ENCODE measurements around the gene CEBPA.

CEBPA gene

GRCh38 chr19:33278403-33279269, 23.7 kb downstream of the CEBPA start:
- no peak for DNase-seq (ENCODE audit: extremely low spot score)
- ChIA-PET POLR2A (interaction anchor here (1.2 kb wide), 3 partner anchors 21 to 26 kb away, joined by 3 read pairs; partner anchors contain the start of gene CEBPA), CTCF (no interaction called here)
- no peak for TF ChIP-seq SP1 (IDR thresholded peaks at IDR 0.05)
- TF ChIP-seq FOXK2 (IDR thresholded peaks at IDR 0.05), result no peak
- no peak for TF ChIP-seq L3MBTL2 (conservative IDR thresholded peaks at IDR 0.05)
- no peak for TF ChIP-seq ARNT (IDR thresholded peaks at IDR 0.05)

GRCh38 chr19:33278023-33278402, 24.3 kb downstream of the CEBPA start:
- DNase-seq (ENCODE audit: extremely low spot score), result no peak
- ChIA-PET CTCF (no interaction called here), POLR2A (interaction anchor here (1.2 kb wide), 2 partner anchors 22 to 25 kb away, joined by 3 read pairs; partner anchors contain the start of gene CEBPA)
- TF ChIP-seq LEF1 (IDR thresholded peaks at IDR 0.05; ENCODE audit: borderline replicate concordance), result no peak
- no peak for TF ChIP-seq FOXA1 (IDR thresholded peaks at IDR 0.05)
- no peak for TF ChIP-seq ARNT (IDR thresholded peaks at IDR 0.05)
- TF ChIP-seq CTBP1 (IDR thresholded peaks at IDR 0.05; ENCODE audit: borderline replicate concordance), result no peak
- TF ChIP-seq BHLHE40 (IDR thresholded peaks at IDR 0.05; ENCODE audit: borderline replicate concordance), result no peak

GRCh38 chr19:33277434-33277833, 24.9 kb downstream of the CEBPA start:
- ChIA-PET CTCF (no interaction called here), POLR2A (interaction anchor here (0.5 to 1.2 kb wide), 3 partner anchors 22 to 689 kb away, joined by 3 read pairs; partner anchors contain the start of gene CEBPA)
- TF ChIP-seq LEF1 (IDR thresholded peaks at IDR 0.05; ENCODE audit: borderline replicate concordance) (no peak), HDGF (IDR thresholded peaks at IDR 0.05; ENCODE audit: borderline replicate concordance) (no peak), ARNT (IDR thresholded peaks at IDR 0.05) (no peak)
- DNase-seq (ENCODE audit: extremely low spot score), result no peak

- no peak for DNase-seq (ENCODE audit: extremely low spot score)
- ChIA-PET POLR2A (no interaction called here), CTCF (no interaction called here)
- TF ChIP-seq ZNF384 (IDR thresholded peaks at IDR 0.05) (no peak), BHLHE40 (IDR thresholded peaks at IDR 0.05; ENCODE audit: borderline replicate concordance) (no peak), L3MBTL2 (conservative IDR thresholded peaks at IDR 0.05) (no peak), FOXA1 (IDR thresholded peaks at IDR 0.05) (no peak), NFRKB (IDR thresholded peaks at IDR 0.05) (no peak), ELF4 (IDR thresholded peaks at IDR 0.05) (no peak), SUZ12 (IDR thresholded peaks at IDR 0.05) (no peak), CTBP1 (IDR thresholded peaks at IDR 0.05; ENCODE audit: borderline replicate concordance) (no peak), ARNT (IDR thresholded peaks at IDR 0.05) (no peak), FOXM1 (IDR thresholded peaks at IDR 0.05; ENCODE audit: borderline replicate concordance) (no peak), TARDBP (IDR thresholded peaks at IDR 0.05) (no peak), LEF1 (IDR thresholded peaks at IDR 0.05; ENCODE audit: borderline replicate concordance) (no peak), HDGF (IDR thresholded peaks at IDR 0.05; ENCODE audit: borderline replicate concordance) (no peak), PKNOX1 (IDR thresholded peaks at IDR 0.05) (no peak), SP1 (IDR thresholded peaks at IDR 0.05) (no peak)
These were observed 26.3 kb downstream of the CEBPA start for GRCh38 chr19:33275933-33276619.

GRCh38 chr19:33275559-33275932, 26.8 kb downstream of the CEBPA start:
- no peak for DNase-seq (ENCODE audit: extremely low spot score)
- POLR2A ChIA-PET, result no interaction called here
- TF ChIP-seq BHLHE40 (IDR thresholded peaks at IDR 0.05; ENCODE audit: borderline replicate concordance) (no peak), LEF1 (IDR thresholded peaks at IDR 0.05; ENCODE audit: borderline replicate concordance) (no peak), ARNT (IDR thresholded peaks at IDR 0.05) (no peak), HDGF (IDR thresholded peaks at IDR 0.05; ENCODE audit: borderline replicate concordance) (no peak), ELF4 (IDR thresholded peaks at IDR 0.05) (no peak), NFRKB (IDR thresholded peaks at IDR 0.05) (no peak), PKNOX1 (IDR thresholded peaks at IDR 0.05) (no peak), FOXK2 (IDR thresholded peaks at IDR 0.05) (no peak), SUZ12 (IDR thresholded peaks at IDR 0.05) (no peak)
- CTCF ChIA-PET, result no interaction called here

GRCh38 chr19:33274663-33275558, 27.4 kb downstream of the CEBPA start:
- DNase-seq (ENCODE audit: extremely low spot score), result no peak
- CTCF ChIA-PET, result no interaction called here
- POLR2A ChIA-PET, result interaction anchor here (1.2 kb wide), 1 partner anchor 28 kb away, joined by 3 read pairs; the partner anchor contains the start of gene CEBPA
- TF ChIP-seq FOXK2 (IDR thresholded peaks at IDR 0.05) (no peak), ELF4 (IDR thresholded peaks at IDR 0.05) (no peak), SUZ12 (IDR thresholded peaks at IDR 0.05) (no peak), BHLHE40 (IDR thresholded peaks at IDR 0.05; ENCODE audit: borderline replicate concordance) (no peak), LEF1 (IDR thresholded peaks at IDR 0.05; ENCODE audit: borderline replicate concordance) (no peak), NFRKB (IDR thresholded peaks at IDR 0.05) (no peak), ARNT (IDR thresholded peaks at IDR 0.05) (no peak), ZNF384 (IDR thresholded peaks at IDR 0.05) (no peak), TARDBP (IDR thresholded peaks at IDR 0.05) (no peak)
